Lower leg skin (tissue), 3 donors: ENCODE measurements around the gene BPIFB6.

ENCODE experiments used
- POLR2A ChIP-seq, 2 donors: fragments of 450-650 bp; IDR thresholded peaks; one replicate each; pipeline ENCODE4 v1.6.1; 2016 to 2017; ENCODE audit warnings: antibody characterized with exemption in 2 of 2, mild to moderate bottlenecking in 1 of 2, moderate library complexity in 1 of 2
- TF ChIP-seq, protein P1 (sequence below), 3 donors: fragments of 450-650 bp; IDR thresholded peaks; one replicate each; pipeline ENCODE4 v1.5.1; 2016; ENCODE audit warnings: antibody characterized with exemption in 3 of 3, mild to moderate bottlenecking in 3 of 3, moderate library complexity in 2 of 3

DNA sequence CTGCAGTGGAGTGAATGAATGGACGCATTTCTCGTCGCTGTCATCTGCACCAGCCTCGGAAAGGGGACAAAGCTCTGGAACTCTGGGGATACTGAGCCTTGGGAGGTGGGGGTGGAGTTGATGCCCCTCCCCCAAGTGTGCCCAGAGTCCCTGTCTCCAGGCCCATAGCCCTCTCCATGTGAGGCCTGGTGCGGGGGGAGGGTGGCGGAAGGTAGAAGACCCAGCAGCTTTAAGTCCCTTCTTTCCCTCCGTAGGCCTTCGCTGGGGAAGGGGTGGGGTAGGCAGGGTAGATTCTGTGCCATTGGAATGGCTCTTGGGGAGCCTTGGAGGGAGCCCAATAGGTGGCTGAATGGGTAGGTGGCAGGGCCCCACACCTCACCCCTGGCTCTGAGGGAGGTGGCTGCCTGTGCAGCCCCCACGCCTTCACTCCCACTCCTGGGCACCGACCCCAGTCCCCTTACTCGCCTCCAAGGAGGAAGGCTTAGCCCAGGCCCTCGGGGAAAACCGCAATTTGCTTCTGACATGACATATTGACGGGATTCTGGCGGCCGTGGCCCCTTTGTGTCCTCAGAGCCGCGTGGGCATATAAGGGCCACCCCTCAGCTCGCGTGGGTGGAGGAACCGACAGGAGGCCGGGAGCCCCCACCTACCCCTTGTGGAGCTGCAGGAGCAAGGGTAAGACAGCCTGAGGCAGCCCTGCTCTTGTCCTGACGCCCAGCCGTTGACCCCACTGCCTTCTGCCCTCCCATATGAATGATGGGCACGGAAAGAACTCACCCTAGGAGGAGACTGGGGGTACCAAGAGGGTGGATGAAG is 22.1 kb downstream of the BPIFB6 start, which contains the start of gene BPIFB3:
- no peak for TF ChIP-seq POLR2A (IDR thresholded peaks at IDR 0.05)
- TF ChIP-seq, protein P1, sequence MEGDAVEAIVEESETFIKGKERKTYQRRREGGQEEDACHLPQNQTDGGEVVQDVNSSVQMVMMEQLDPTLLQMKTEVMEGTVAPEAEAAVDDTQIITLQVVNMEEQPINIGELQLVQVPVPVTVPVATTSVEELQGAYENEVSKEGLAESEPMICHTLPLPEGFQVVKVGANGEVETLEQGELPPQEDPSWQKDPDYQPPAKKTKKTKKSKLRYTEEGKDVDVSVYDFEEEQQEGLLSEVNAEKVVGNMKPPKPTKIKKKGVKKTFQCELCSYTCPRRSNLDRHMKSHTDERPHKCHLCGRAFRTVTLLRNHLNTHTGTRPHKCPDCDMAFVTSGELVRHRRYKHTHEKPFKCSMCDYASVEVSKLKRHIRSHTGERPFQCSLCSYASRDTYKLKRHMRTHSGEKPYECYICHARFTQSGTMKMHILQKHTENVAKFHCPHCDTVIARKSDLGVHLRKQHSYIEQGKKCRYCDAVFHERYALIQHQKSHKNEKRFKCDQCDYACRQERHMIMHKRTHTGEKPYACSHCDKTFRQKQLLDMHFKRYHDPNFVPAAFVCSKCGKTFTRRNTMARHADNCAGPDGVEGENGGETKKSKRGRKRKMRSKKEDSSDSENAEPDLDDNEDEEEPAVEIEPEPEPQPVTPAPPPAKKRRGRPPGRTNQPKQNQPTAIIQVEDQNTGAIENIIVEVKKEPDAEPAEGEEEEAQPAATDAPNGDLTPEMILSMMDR (IDR thresholded peaks at IDR 0.05): no peak
